ENCODE measurements around the gene TNFRSF25.

DNA sequence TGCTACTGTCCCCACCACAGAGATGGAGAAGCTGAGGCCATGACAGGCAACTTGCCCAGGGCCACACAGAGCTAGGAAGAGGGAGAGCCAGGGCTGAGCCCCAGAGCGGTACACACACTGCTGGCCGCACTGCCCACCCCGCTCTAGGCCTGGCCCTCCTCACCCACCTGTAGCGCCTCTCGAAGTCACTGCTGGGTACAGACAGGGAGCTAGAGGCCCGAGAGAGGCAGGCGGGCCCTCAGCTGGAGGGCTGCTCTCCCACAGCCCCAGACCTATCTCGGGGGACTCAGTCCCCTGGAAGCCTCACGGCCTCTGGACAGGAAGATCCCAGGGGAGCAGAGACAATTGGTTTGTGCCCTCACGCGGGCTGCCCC lies 42.8 kb upstream of the TNFRSF25 start:
- TF ChIP-seq POLR2AphosphoS5 (IDR thresholded peaks at IDR 0.05; ENCODE audit: borderline replicate concordance, low read depth, low read length): no peak
- TF ChIP-seq EZH2 (IDR thresholded peaks at IDR 0.05): no peak
- no peak for TF ChIP-seq FOXP2 (optimal IDR thresholded peaks at IDR 0.05; ENCODE audit: control extremely low read depth, extremely low read length, insufficient read depth)
